Fibroblast of lung (primary cell): ENCODE results near the gene CMIP. TPM values are rescaled to one million over a fixed set of nuclear protein-coding genes. Genes with fewer than 3 reads are reported as not detected.
A peak's percentile ranks its signal among the peaks of the same experiment; 100 is the strongest.

Experiments used
- DNase-seq, 2 donors: peaks; one replicate each; pipeline versions ENCODE4 v3.0.0 to v3.0.0-alpha.2; 2010; ENCODE audit warnings: low read depth in 2 of 2
- H2AFZ ChIP-seq: 2 replicates; pipeline ENCODE4 v1.5.1; 2012; ENCODE audit warnings: low read length, control low read depth, inconsistent platforms
- H3K27ac ChIP-seq: 2 replicates; pipeline ENCODE4 v1.5.1; 2011; ENCODE audit warnings: low read length, control low read depth; ENCODE audit not compliant: insufficient read depth
- H3K27me3 ChIP-seq: 2 replicates; pipeline ENCODE4 v1.5.1; 2011; ENCODE audit warnings: mild to moderate bottlenecking, low read length; ENCODE audit not compliant: control insufficient read depth, insufficient read depth
- H3K36me3 ChIP-seq: 2 replicates; pipeline ENCODE4 v1.5.1; 2011; ENCODE audit warnings: low read length; ENCODE audit not compliant: control insufficient read depth, insufficient read depth
- H3K4me1 ChIP-seq: 2 replicates; pipeline ENCODE4 v1.5.1; 2011; ENCODE audit warnings: low read length; ENCODE audit not compliant: control insufficient read depth, insufficient read depth; ENCODE audit errors: extremely low read depth
- H3K4me2 ChIP-seq: 2 replicates; pipeline ENCODE4 v1.5.1; 2011; ENCODE audit warnings: low read length, control low read depth; ENCODE audit not compliant: insufficient read depth; ENCODE audit errors: extremely low read depth
- H3K4me3 ChIP-seq, 4 experiments: fragments of 200-600 bp in 1 of 4; sonication (generic) in 1 of 4; replicated peaks in 1 of 4; 2 replicates each; pipeline ENCODE4 v1.5.1; 2011 to 2016; ENCODE audit warnings: low read length in 4 of 4, low read depth in 3 of 4, mild to moderate bottlenecking in 3 of 4, control low read depth in 2 of 4, inconsistent platforms in 1 of 4, mixed read lengths in 1 of 4; ENCODE audit not compliant: insufficient read depth in 1 of 4; ENCODE audit errors: control extremely low read depth in 1 of 4
- H3K79me2 ChIP-seq: 2 replicates; pipeline ENCODE4 v1.5.1; 2012; ENCODE audit warnings: mild to moderate bottlenecking, low read length, inconsistent platforms; ENCODE audit not compliant: control insufficient read depth, insufficient read depth
- H3K9ac ChIP-seq: 2 replicates; pipeline ENCODE4 v1.5.1; 2011; ENCODE audit warnings: mild to moderate bottlenecking, low read length, control low read depth; ENCODE audit not compliant: insufficient read depth
- H3K9me3 ChIP-seq: 2 replicates; pipeline ENCODE4 v1.5.1; 2012; ENCODE audit warnings: low read depth, low read length; ENCODE audit not compliant: control insufficient read depth, insufficient read depth
- H4K20me1 ChIP-seq: 2 replicates; pipeline ENCODE4 v1.5.1; 2011; ENCODE audit warnings: low read length; ENCODE audit not compliant: control insufficient read depth, insufficient read depth; ENCODE audit errors: extremely low read depth
- EZH2 ChIP-seq: IDR thresholded peaks from 2 replicates; pipeline ENCODE4 v1.5.1; 2012; ENCODE audit warnings: low read length, control low read depth, mild to moderate bottlenecking; ENCODE audit errors: missing control alignments
- polyA plus RNA-seq, 2 donors: library from polyadenylated mRNA; depleted of rRNA in 1 of 2; stranded (reverse) in 1 of 2; unstranded in 1 of 2; fragments of >200 nt; gene quantifications; 2 replicates each; pipeline ENCODE4 v1.2.1, GENCODE V29; 2011 to 2012; ENCODE audit warnings: missing spikeins in 1 of 2
- total RNA-seq: library from RNA; depleted of rRNA; stranded (reverse); fragments of >200 nt; gene quantifications from 2 replicates; pipeline ENCODE4 v1.2.1, GENCODE V29; 2014
- TF ChIP-seq, protein P1 (sequence below), 2 donors: IDR thresholded peaks in 1 of 2; conservative IDR thresholded peaks in 1 of 2; 1 replicate in 1 of 2; 2 replicates in 1 of 2; pipeline ENCODE4 v1.5.1; 2011 to 2012; ENCODE audit warnings: low read length in 2 of 2, control low read depth in 1 of 2, inconsistent platforms in 1 of 2, low read depth in 1 of 2, mild to moderate bottlenecking in 1 of 2

The CMIP gene
- total and polyA plus RNA-seq, 2 donors (not counting 1 experiment from before 2014, with no cell fraction given) = 1.9 to 5.1 TPM

DNA sequence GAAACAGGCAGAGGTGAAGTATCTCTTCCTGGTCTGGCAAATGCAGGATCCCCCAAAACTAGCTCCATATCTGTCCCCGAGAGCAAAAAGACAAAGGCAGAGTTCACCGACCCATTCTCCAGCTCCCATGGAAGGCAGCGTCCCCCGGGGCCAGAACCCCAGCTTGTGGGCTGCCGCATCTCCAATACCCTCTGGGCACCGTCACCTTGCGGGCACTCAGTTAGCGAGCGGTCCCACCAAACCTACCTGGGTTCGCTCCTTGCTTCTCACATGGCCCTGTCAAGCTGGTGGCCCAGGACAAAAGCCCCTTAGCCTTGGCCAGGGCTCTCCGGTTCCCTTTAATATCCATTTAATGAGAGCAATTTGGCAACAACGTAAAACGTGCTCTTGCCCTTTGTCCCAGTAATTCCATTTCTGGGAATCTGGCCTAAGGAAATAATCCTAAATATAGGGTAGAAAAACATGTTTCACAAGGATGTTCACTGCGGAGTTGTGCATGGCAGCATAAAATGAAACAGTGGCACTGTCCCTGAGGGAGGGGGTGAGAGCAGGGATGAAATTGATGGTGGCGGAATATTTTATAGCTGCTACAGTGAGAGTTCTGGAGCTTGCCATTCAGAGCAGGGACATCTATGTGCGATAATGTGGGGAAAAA, 157.1 kb downstream of the CMIP start:
- Histone ChIP-seq H3K36me3 (no peaks in the 10 kb centered on the region), H3K4me1 (no peaks in the 10 kb centered on the region), H3K4me2 (no peak overlapping the region), H4K20me1 (no peaks in the 10 kb centered on the region), H3K27ac (no peak overlapping the region), H3K4me3 (no peak overlapping the region), H3K27me3 (no peaks in the 10 kb centered on the region), H3K9ac (no peak overlapping the region), H3K79me2 (no peaks in the 10 kb centered on the region), H3K9me3 (no peaks in the 10 kb centered on the region), H2AFZ (no peak overlapping the region)
- TF ChIP-seq, protein P1, sequence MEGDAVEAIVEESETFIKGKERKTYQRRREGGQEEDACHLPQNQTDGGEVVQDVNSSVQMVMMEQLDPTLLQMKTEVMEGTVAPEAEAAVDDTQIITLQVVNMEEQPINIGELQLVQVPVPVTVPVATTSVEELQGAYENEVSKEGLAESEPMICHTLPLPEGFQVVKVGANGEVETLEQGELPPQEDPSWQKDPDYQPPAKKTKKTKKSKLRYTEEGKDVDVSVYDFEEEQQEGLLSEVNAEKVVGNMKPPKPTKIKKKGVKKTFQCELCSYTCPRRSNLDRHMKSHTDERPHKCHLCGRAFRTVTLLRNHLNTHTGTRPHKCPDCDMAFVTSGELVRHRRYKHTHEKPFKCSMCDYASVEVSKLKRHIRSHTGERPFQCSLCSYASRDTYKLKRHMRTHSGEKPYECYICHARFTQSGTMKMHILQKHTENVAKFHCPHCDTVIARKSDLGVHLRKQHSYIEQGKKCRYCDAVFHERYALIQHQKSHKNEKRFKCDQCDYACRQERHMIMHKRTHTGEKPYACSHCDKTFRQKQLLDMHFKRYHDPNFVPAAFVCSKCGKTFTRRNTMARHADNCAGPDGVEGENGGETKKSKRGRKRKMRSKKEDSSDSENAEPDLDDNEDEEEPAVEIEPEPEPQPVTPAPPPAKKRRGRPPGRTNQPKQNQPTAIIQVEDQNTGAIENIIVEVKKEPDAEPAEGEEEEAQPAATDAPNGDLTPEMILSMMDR (conservative IDR thresholded peaks at IDR 0.05 in 1 of 2, IDR thresholded peaks at IDR 0.05 in 1 of 2; ENCODE audit: low read depth in 1 of 2, low read length in 2 of 2) = no peak
- no peak for TF ChIP-seq EZH2
- DNase-seq = peak in 1 of 2 donors; percentile 75

- H3K4me2 ChIP-seq = no peak overlapping the region
- H3K27me3 ChIP-seq = no peaks in the 10 kb centered on the region
- TF ChIP-seq EZH2 = no peak
- TF ChIP-seq, protein P1 (conservative IDR thresholded peaks at IDR 0.05 in 1 of 2, IDR thresholded peaks at IDR 0.05 in 1 of 2; ENCODE audit: low read depth in 1 of 2, low read length in 2 of 2) = no peak
- H3K79me2 ChIP-seq = no peaks in the 10 kb centered on the region
- no peaks in the 10 kb centered on the region for H3K9me3 ChIP-seq
- no peaks in the 10 kb centered on the region for H3K36me3 ChIP-seq
- no peak overlapping the region for H3K9ac ChIP-seq
- no peaks in the 10 kb centered on the region for H4K20me1 ChIP-seq
- no peak overlapping the region for H2AFZ ChIP-seq
- H3K27ac ChIP-seq = no peak overlapping the region
- H3K4me1 ChIP-seq = no peaks in the 10 kb centered on the region
- no peak for DNase-seq
- H3K4me3 ChIP-seq = no peak overlapping the region
Measured at GRCh38 chr16:81602256-81602776, 157.7 kb downstream of the CMIP start.

DNA sequence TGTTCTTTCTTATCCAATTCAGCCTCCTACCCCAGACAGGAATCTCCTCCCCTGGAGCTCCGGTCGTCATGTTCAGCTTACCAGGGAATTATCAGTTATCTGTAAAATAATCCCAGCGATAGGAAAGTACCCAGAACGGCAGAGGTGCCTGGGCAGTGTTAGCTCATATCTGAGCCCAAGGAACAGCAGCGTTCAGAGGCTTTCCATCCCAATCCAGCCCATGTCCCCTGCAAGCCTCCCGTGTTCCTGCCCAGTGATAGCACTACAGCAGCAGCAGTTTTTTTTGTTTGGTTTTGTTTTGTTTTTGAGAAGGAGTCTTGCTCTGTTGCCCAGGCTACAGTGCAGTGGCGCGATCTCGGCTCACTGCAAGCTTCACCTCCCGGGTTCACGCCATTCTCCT, 158.2 kb downstream of the CMIP start:
- DNase-seq = no peak
- no peak for TF ChIP-seq EZH2
- TF ChIP-seq, protein P1 (conservative IDR thresholded peaks at IDR 0.05 in 1 of 2, IDR thresholded peaks at IDR 0.05 in 1 of 2; ENCODE audit: low read depth in 1 of 2, low read length in 2 of 2) = no peak
- H3K27ac ChIP-seq = no peak overlapping the region
- H3K4me1 ChIP-seq = no peaks in the 10 kb centered on the region
- H4K20me1 ChIP-seq = no peaks in the 10 kb centered on the region
- no peak overlapping the region for H3K4me2 ChIP-seq
- no peak overlapping the region for H2AFZ ChIP-seq
- H3K36me3 ChIP-seq = no peaks in the 10 kb centered on the region
- H3K4me3 ChIP-seq = no peak overlapping the region
- no peaks in the 10 kb centered on the region for H3K9me3 ChIP-seq
- H3K9ac ChIP-seq = no peak overlapping the region
- H3K27me3 ChIP-seq = no peaks in the 10 kb centered on the region
- H3K79me2 ChIP-seq = no peaks in the 10 kb centered on the region
